Neural crest cell (in vitro differentiated cells): Measurements from ENCODE around the gene EPHB6. TPM values are rescaled to one million over a fixed set of nuclear protein-coding genes. Genes with fewer than 3 reads are reported as not detected.

Source experiments
- DNase-seq: peaks from one replicate; pipeline ENCODE4 v3.0.0; 2021; ENCODE audit warnings: low read depth, mixed read lengths, low spot score
- H3K27ac Mint-ChIP-seq: one replicate; pipeline ENCODE4 v1.8.0; 2021; ENCODE audit warnings: mild to moderate bottlenecking, mixed read lengths; ENCODE audit not compliant: unreplicated experiment
- H3K27me3 Mint-ChIP-seq: 2 replicates; pipeline ENCODE4 v1.8.0; 2021; ENCODE audit warnings: low read depth, mild to moderate bottlenecking, mixed read lengths
- H3K36me3 Mint-ChIP-seq: 2 replicates; pipeline ENCODE4 v1.8.0; 2021; ENCODE audit warnings: low read depth, mild to moderate bottlenecking, mixed read lengths
- H3K4me1 Mint-ChIP-seq: 2 replicates; pipeline ENCODE4 v1.8.0; 2021; ENCODE audit warnings: mixed read lengths
- H3K4me3 Mint-ChIP-seq: one replicate; pipeline ENCODE4 v1.8.0; 2021; ENCODE audit warnings: mild to moderate bottlenecking, mixed read lengths
- H3K9me3 Mint-ChIP-seq: 2 replicates; pipeline ENCODE4 v1.8.0; 2021; ENCODE audit warnings: mixed read lengths
- CTCF ChIP-seq: fragments of 200-600 bp; sonication (generic); conservative IDR thresholded peaks from 2 replicates; pipeline ENCODE4 v1.5.0; 2021; ENCODE audit warnings: antibody characterized with exemption, mild to moderate bottlenecking
- total RNA-seq: library from RNA; stranded (reverse); gene quantifications from 2 replicates; pipeline ENCODE4 v1.2.1, GENCODE V29; 2021

Gene EPHB6
- total RNA-seq, 1 donor from 2014 or later = 12.3 TPM

- Mint-ChIP-seq H3K4me1 (no peaks in the 10 kb centered on the region), H3K4me3 (no peak overlapping the region), H3K27ac (no peak overlapping the region), H3K36me3 (peaks cover 2% of the 10 kb centered on the region), H3K9me3 (peaks cover 2% of the 10 kb centered on the region), H3K27me3 (no peaks in the 10 kb centered on the region)
- no peak for TF ChIP-seq CTCF
- DNase-seq = no peak
Measured at GRCh38 chr7:142868986-142869415, 14.1 kb downstream of the EPHB6 start.

GRCh38 chr7:142869434-142869833, 14.6 kb downstream of the EPHB6 start:
- no peaks in the 10 kb centered on the region for H3K4me1 Mint-ChIP-seq
- H3K9me3 Mint-ChIP-seq = peaks cover 2% of the 10 kb centered on the region
- peaks cover 2% of the 10 kb centered on the region for H3K36me3 Mint-ChIP-seq
- no peak for DNase-seq
- H3K27ac Mint-ChIP-seq = no peak overlapping the region
- H3K27me3 Mint-ChIP-seq = no peaks in the 10 kb centered on the region
- no peak overlapping the region for H3K4me3 Mint-ChIP-seq
- TF ChIP-seq CTCF = no peak

GRCh38 chr7:142870147-142870559, 15.3 kb downstream of the EPHB6 start:
- DNase-seq = no peak
- Mint-ChIP-seq H3K27me3 (no peaks in the 10 kb centered on the region), H3K36me3 (peaks cover 2% of the 10 kb centered on the region), H3K9me3 (peaks cover 2% of the 10 kb centered on the region), H3K4me1 (no peaks in the 10 kb centered on the region), H3K4me3 (no peak overlapping the region), H3K27ac (no peak overlapping the region)
- no peak for TF ChIP-seq CTCF

GRCh38 chr7:142870566-142871259, 15.8 kb downstream of the EPHB6 start:
- Mint-ChIP-seq H3K27ac (no peak overlapping the region), H3K36me3 (peaks cover 2% of the 10 kb centered on the region), H3K4me1 (no peaks in the 10 kb centered on the region), H3K4me3 (no peak overlapping the region), H3K9me3 (peaks cover 2% of the 10 kb centered on the region), H3K27me3 (no peaks in the 10 kb centered on the region)
- TF ChIP-seq CTCF = no peak
- no peak for DNase-seq

- Mint-ChIP-seq H3K4me3 (no peak overlapping the region), H3K9me3 (peaks cover 2% of the 10 kb centered on the region), H3K36me3 (peaks cover 2% of the 10 kb centered on the region), H3K27ac (peak overlapping the region; percentile 27), H3K4me1 (no peaks in the 10 kb centered on the region), H3K27me3 (no peaks in the 10 kb centered on the region)
- DNase-seq = no peak
- no peak for TF ChIP-seq CTCF
Measured at GRCh38 chr7:142871260-142872105, 16.6 kb downstream of the EPHB6 start.
